Measurements from ENCODE around the gene DLG2. TPM values are rescaled to one million over a fixed set of nuclear protein-coding genes. Genes with fewer than 3 reads are reported as not detected.

The DLG2 gene
- total and polyA plus RNA-seq, 2 of the 4 experiments (the other 2 are of a cell fraction) = 0.31 to 0.36 TPM

- Histone ChIP-seq H3K79me1 (ENCODE audit: low read depth in 1 of 2, low read length in 2 of 2) (no peaks in the 10 kb centered on the region), H2BK120ac (ENCODE audit: low read depth, low read length) (no peak overlapping the region), H3K18ac (ENCODE audit: low read depth, low read length) (no peak overlapping the region), H3K23ac (ENCODE audit: low read depth, low read length) (no peak overlapping the region), H3K56ac (ENCODE audit: extremely low read depth, insufficient read depth, low read length) (no peak overlapping the region), H4K5ac (ENCODE audit: low read depth, low read length) (no peak overlapping the region), H4K91ac (ENCODE audit: insufficient read depth, low read depth, low read length) (no peak overlapping the region), H3K4ac (ENCODE audit: low read depth, low read length) (no peak overlapping the region), H3K9me1 (ENCODE audit: insufficient read depth, low read length) (no peaks in the 10 kb centered on the region), H3K4me1 (ENCODE audit: control insufficient read depth, insufficient read depth, low read length) (no peaks in the 10 kb centered on the region), H4K8ac (ENCODE audit: low read depth in 2 of 2, low read length in 2 of 2) (no peak overlapping the region), H2AK9ac (replicated peaks; ENCODE audit: low read depth, low read length, poor library complexity) (no peak overlapping the region), H3K4me3 (ENCODE audit: insufficient read depth, low read depth, low read length) (no peak overlapping the region), H2BK20ac (ENCODE audit: low read depth, low read length) (no peak overlapping the region), H3K27me3 (ENCODE audit: control insufficient read depth, insufficient read depth, low read length) (no peaks in the 10 kb centered on the region), H2BK5ac (ENCODE audit: low read depth, low read length, poor library complexity, severe bottlenecking) (no peak overlapping the region), H4K20me1 (ENCODE audit: insufficient read depth, low read length) (no peaks in the 10 kb centered on the region), H3K27ac (ENCODE audit: insufficient read depth, low read length) (no peak overlapping the region), H2BK15ac (ENCODE audit: low read depth, low read length) (no peak overlapping the region), H2AFZ (replicated peaks; ENCODE audit: low read length, poor library complexity) (no peak overlapping the region), H2AK5ac (ENCODE audit: low read depth, low read length) (no peak overlapping the region), H3K36me3 (ENCODE audit: control insufficient read depth, insufficient read depth, low read length) (no peaks in the 10 kb centered on the region), H3K14ac (replicated peaks; ENCODE audit: low read depth, low read length) (no peak overlapping the region), H3K4me2 (ENCODE audit: low read depth, low read length) (no peak overlapping the region), H3K9me3 (ENCODE audit: control insufficient read depth, insufficient read depth, low read length) (no peaks in the 10 kb centered on the region), H3K9ac (ENCODE audit: low read depth, low read length) (no peak overlapping the region)
- intact Hi-C loops (cut with micrococcal nuclease) = no loop called here
- no TSS peak for BruUV-seq (replicated peaks)
- DNase-seq = no peak
- TF ChIP-seq CHD1 (IDR thresholded peaks at IDR 0.05; ENCODE audit: low read depth, low read length) (no peak), CTCF (conservative IDR thresholded peaks at IDR 0.05; ENCODE audit: low read depth, low read length) (no peak)
- dilution Hi-C loops (cut with HindIII; ENCODE audit: low sequenced_read_pairs, unreplicated experiment) = no loop called here
- WGBS, 2 experiments (ENCODE audit: extremely low coverage in 2 of 2, insufficient read length in 1 of 2) = 80% methylated on average over 1 of the region's 2 CpGs; no CpG with 5 or more reads in 1 of the 2 experiments
- in situ Hi-C loops (cut with MboI; ENCODE audit: low sequenced_read_pairs) = no loop called here
- ChIA-PET POLR2A (ENCODE audit: unreplicated experiment) (no interaction called here), CTCF (no interaction called here)
- ATAC-seq (ENCODE audit: low read depth) = no peak
Measured at GRCh38 chr11:84793318-84793717, 833.8 kb downstream of the DLG2 start.

Data from IMR-90 (cell line).